GM18511 (cell line): ENCODE data around the gene UBR7.
"Not testable (repeated sequence)": the region's sequence is repeated elsewhere in the genome, so short reads cannot be mapped to it uniquely, and the experiment has no call there.

Source experiments
- ATAC-seq: cut with Tn5 transposase; IDR thresholded peaks from one replicate; pipeline ENCODE4 v1.9.1; 2021; ENCODE audit warnings: mild to moderate bottlenecking, moderate library complexity; ENCODE audit not compliant: unreplicated experiment

UBR7 gene

DNA sequence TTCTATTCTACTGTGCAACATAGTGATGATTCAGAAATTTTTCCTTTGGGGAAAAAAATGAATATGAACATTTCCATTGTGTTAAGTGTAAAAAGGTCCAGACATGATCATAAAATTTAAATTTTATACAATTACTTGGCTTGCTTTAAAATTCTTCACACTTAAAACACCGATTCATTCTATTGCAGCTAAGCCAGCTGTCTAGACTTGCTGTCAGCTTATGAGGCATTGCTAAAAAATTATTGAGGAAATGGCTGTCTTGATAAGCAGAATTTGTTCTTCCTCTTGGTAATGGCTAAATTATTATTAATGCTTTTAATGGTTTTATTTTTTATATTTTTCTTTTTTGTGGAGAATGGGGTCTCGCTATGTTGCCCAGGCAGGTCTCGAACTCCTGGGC is 20.1 kb upstream of the UBR7 start:
- no peak for ATAC-seq

DNA sequence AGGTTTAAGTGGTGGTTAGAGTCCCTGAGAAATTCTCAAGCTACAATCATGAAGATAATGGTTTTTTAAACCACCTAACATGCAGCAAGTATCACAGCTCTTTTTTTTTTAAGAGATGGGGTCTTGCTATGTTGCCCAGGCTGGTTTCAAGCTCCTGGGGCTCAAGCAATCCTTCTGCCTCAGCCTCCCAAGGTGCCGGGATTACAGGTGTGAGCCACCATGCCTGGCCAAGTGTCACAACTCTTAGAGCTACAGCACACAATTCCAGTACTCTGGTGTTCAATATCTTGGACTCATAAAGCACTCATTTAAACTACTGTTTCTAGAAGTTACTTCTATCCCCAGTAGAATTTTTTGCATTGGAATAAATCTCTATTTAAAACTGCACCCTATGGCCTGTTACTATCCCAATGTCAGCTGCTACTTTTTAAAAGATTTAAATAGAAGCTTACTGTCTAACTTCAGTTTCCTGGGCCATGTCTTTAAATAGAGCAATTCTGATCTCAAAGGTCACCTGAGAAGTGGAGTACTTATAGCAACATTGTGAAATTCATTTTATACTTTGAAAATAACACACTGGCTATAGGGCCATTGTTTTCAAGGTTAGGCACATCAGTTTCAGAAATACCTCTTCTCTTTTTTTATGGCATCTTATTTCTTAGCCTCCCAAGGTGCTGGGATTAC is 11.6 kb upstream of the UBR7 start:
- no peak for ATAC-seq

DNA sequence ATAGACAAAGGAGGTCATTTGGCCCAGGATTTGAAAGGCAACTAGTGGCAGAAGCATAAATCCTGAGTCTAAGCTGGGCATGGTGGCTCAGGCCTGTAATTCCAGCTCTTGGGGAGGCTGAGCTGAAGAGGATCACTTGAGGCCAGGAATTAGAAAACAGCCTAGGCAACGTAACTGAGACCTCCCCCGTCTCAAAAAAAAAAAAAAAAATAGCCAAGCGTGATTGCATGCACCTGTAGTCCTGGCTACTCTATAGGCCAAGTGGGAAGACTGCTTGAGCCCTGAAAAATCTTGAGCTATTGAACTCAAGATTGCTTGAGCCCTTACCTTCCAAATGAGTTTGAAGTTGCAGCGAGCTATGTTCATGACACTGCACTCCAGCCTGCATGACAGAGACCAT is 8.0 kb upstream of the UBR7 start:
- ATAC-seq: no peak

GRCh38 chr14:93200553-93200952 is 6.5 kb upstream of the UBR7 start:
- ATAC-seq: no peak

- ATAC-seq: no peak
These were observed 5.8 kb upstream of the UBR7 start for GRCh38 chr14:93201155-93201704.

- peak; percentile 54 for ATAC-seq
These were observed 632 bp downstream of the UBR7 start for GRCh38 chr14:93207468-93208308.

DNA sequence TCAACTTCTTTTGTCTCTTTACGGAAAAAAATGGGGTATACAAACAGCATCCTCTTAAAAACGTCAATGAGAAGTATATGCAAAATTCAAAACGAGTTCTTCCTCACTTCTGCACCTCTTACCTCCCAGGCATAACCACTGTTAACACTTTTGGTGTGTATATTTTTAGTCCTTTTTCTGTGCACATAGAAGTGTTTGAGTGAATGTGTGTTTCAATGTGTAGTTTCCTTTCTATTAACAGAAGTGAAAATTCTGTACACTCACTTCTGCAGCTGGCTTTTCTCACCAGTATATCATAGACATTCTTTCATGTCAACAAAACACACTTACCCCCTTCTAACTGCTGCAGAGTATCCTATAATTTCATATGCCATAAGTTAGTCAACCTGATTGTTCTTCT is 5.4 kb downstream of the UBR7 start:
- ATAC-seq: peak; percentile 69

DNA sequence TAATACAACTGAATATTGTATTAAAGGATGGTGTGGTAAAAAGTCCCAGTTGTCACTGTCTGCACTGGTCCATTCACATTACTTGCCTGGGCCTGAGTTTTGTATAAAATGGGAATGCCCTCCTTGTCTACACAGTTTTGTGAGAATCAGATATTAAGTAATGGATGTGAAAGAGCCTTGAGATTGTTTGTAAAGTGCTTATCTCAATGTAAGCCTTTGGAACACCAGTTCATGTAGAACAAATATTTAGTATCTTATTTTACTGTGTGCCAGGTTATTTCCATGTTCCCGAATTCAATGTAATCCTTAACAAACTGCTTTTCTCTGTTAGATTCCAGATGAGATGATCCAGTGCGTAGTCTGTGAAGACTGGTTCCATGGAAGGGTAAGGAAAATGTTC is 7.5 kb downstream of the UBR7 start:
- ATAC-seq: no peak

DNA sequence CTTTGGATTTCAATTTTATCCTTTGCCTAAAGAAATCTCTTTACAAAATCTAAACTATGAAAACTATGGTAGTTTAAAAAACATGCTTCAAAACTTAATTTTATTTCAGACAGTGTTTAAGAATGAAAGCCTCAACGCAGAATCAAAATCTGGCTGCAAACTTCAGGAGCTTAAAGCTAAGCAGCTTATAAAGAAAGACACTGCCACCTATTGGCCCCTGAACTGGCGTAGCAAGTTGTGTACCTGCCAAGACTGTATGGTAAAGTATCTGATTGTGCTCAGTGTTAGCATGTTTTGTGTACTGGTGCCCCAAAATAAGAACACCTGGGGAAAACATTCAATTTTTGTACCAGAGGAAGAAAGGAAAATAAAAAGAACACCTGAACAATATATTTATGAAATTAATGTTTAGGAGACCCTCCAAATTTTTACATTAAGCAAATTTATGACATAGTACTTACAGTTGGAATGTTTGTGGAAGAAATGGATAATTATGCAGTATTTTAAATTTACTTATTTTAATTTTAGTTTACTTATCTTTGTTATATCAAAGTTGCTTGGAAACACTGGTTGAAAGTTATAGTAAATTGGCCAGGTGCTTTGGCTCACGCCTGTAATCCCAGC is 12.2 kb downstream of the UBR7 start:
- no peak for ATAC-seq

DNA sequence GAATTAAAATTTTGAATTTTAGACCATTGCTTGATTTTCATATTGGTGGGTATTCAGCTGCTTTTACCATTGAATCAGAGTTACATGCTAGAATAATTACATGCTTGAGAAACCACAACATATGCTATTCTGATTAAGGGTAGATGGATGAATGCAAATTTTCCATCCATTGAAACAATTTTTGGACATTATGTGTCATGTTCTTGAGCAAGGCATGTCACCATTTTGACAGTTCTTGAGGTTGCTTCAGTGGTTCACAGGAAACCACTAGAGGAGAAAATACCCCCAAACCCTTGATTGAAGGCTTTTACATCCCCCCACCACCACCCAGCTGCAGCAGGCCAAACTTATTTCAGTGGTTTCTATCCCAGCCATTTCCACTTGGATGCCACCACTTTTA is 13.5 kb downstream of the UBR7 start:
- ATAC-seq: no peak

GRCh38 chr14:93223565-93223964 is 16.5 kb downstream of the UBR7 start:
- ATAC-seq: no peak

DNA sequence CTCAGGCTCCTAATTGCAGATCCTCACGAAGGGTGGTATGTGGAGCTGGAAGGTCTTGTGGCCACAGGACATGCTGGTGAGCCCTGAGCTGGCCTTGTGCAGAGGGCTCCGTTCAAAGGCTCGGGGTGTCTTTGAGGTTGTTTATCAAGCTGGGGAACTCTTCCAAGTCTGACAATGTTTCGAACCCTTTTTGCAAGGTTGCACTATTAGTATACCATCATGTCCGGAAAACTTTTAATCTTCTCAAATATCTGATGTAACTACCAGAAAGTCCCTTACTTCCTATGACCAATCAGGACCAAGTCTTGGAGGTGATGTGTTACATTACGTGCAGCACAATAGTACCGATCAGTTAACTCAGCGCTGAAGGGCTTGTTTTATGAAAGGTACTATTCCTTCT is 21.5 kb downstream of the UBR7 start:
- no peak for ATAC-seq

DNA sequence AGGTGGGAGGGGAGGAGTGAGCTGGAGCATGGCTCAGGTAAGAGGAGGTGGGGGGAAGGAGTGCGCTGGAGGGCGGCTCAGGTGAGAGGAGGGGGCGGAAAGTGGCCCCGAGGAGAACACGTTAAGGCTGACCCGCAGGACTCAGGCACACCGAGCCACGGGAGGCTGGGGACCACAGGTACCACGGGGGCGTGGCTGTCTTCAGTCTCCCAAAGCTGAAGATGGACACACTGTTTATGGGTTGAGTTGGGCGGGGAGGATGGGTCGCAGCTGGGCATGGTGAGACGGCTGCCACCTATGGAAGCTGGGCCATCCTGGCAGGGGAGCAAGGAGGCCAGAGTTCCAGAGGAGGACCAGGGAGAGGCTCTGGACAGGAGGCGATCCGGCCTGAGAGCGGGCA is 23.5 kb downstream of the UBR7 start:
- ATAC-seq: no peak

DNA sequence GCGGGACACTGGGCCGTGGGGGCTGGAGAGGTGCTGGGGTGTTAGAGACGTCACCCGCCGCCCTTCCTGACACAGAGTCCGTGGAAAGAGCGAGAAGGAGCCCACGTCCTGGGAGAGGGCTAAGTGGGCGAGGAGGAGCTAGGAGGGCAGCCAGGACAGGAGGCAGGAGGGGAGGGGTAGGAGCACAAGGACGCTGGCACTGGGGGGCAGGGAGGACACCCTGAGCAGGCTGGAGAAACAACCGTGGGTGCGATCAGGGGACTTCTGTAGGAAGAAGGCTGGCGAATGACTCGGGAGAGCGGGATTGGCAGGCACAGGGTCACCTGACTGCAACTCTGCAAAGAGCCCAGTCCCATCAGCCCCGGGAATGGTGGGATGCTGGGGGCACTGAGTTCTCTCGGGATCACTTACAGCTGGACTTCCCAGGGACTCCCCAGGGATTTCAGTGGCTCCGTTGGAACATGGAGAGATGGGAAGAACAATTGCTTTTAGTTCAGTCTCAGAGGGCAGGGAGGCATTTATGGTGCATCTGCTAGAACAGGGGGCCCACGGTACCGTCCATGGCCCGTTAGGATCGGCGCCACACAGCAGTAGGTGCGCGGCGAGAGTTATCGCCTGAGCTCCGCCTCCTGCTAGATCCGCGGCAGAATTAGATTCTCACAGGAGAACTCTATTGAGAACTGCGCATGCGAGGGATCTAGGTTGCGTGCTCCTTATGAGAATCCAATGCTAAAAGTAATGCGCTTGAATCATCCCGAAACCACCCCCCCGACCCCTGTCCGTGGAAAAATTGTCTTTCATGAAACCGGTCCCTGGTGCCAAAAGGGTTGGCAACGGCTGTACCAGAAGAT is 24.3 kb downstream of the UBR7 start:
- no peak for ATAC-seq

GRCh38 chr14:93232159-93232558 is 25.1 kb downstream of the UBR7 start:
- ATAC-seq: no peak

DNA sequence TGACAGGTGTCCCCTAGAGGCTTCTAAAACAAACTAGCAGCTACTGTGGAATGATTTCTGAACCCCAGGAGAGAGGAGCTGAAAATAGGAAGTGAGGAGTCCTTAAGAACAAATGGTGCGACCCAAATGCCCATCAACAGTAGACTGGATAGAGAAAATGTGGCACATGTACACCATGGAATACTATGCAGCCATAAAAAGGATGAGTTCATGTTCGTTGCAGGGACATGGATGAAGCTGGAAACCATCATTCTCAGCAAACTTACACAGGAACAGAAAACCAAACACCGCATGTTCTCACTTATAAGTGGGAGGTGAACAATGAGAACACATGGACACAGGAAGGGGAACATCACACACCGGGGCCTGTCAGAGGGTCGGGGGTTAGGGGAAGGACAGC is 26.0 kb downstream of the UBR7 start:
- ATAC-seq: not testable (repeated sequence)

DNA sequence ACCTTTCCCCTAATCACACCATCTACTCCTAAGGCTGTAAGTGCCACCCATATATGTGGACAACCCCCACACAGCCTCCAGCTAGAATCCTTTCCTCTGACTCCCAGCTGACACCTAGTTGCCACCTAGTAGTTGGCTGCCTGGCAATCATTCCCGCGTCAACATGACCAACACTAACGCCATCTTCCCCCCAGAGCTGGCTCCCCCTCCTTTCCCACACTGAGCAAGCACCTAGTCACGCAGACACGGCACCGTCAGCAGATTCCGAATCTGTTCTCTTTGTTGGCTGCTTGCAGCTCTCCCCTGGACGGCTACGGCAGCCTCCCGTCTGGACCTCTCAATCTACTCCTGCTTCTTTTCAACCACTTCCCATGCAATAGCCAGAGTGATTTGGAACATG is 27.7 kb downstream of the UBR7 start:
- ATAC-seq: no peak

DNA sequence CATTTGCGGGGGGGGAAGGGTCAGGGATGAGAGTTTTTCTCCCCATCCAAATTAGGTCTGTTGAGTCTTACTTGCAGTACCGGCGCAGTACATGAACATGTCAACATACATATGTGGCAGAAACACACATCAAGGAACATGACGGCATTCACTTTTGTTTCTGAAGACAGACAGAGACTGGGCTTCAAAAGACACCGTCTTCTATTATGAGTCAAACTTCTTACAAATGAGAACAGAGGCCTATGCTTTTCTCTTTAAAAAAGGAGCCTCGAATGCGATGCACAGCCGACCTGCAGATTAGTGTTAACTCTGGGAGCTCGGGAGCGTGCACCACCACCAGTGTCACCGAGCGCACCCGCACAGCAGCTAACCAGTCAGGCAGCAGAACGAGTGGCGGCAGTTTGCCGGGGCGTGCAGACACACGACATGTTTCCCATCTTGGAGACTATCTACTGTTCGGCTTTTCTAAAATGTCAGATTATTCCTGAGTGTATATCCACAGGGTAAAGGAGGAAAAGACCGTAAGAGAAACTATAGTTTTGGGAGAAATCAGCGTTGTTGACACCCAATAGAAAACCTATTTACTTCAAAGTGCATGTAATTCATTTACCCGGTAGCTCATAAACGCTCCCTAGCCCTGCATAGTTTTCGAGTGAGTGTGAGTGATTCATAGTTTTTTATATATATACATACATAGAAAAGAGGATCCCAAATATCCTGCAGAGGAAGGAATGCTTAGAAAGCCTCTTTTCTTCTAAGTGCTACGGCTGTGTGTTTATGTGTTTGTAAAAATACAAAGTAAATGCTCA is 33.0 kb downstream of the UBR7 start:
- ATAC-seq: no peak

DNA sequence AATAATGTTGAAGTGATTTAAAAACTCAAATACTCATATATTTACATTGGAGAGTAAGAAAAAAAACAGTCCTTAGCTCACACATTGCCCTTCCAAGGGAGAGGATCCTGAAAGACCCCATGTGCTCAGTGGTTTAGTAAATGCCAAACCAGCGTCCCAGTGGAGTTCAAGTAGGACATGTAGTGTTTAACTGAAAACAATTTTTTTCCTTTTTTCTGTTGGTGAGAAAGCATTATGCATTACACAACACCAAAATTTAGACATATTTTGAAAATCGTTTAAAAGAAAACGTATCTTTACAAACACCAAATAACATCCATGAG is 33.6 kb downstream of the UBR7 start:
- ATAC-seq: no peak

- no peak for ATAC-seq
These were observed 38.8 kb downstream of the UBR7 start for GRCh38 chr14:93245764-93246420.
